ENCODE measurements around the gene LRRC4B.

Gene LRRC4B

GRCh38 chr19:50569938-50570540 lies 1.8 kb upstream of the LRRC4B start:
- DNase-seq: no peak

- DNase-seq: no peak
Observed at GRCh38 chr19:50568728-50569698, 778 bp upstream of the LRRC4B start.

GRCh38 chr19:50567052-50567841 lies 988 bp downstream of the LRRC4B start:
- DNase-seq: no peak

- DNase-seq: no peak
Observed at GRCh38 chr19:50565984-50566903, 2.0 kb downstream of the LRRC4B start.

- no peak for DNase-seq
Observed at GRCh38 chr19:50564229-50565105, 3.8 kb downstream of the LRRC4B start.

- no peak for DNase-seq
Observed at GRCh38 chr19:50563597-50563996, 4.6 kb downstream of the LRRC4B start.

GRCh38 chr19:50562996-50563395 lies 5.2 kb downstream of the LRRC4B start:
- no peak for DNase-seq

- DNase-seq: no peak
Observed at GRCh38 chr19:50562329-50562728, 5.9 kb downstream of the LRRC4B start.

GRCh38 chr19:50559636-50560035 lies 8.6 kb downstream of the LRRC4B start:
- no peak for DNase-seq

GRCh38 chr19:50558449-50558848 lies 9.8 kb downstream of the LRRC4B start:
- no peak for DNase-seq

GRCh38 chr19:50558039-50558438 lies 10.2 kb downstream of the LRRC4B start:
- DNase-seq: no peak

GRCh38 chr19:50557009-50557613 lies 11.1 kb downstream of the LRRC4B start:
- DNase-seq: no peak

- peak; percentile 48 for DNase-seq
Observed at GRCh38 chr19:50556282-50557008, 11.8 kb downstream of the LRRC4B start.

GRCh38 chr19:50555450-50556281 lies 12.6 kb downstream of the LRRC4B start:
- DNase-seq: no peak

GRCh38 chr19:50555033-50555432 lies 13.2 kb downstream of the LRRC4B start:
- no peak for DNase-seq

- DNase-seq: no peak
Observed at GRCh38 chr19:50554212-50554611, 14.0 kb downstream of the LRRC4B start.

- DNase-seq: no peak
Observed at GRCh38 chr19:50553134-50553703, 15.0 kb downstream of the LRRC4B start.

GRCh38 chr19:50552540-50552939 lies 15.7 kb downstream of the LRRC4B start:
- no peak for DNase-seq

- DNase-seq: no peak
Observed at GRCh38 chr19:50551715-50552187, 16.5 kb downstream of the LRRC4B start.
